ENCODE measurements around the gene ACOX1.
A peak's percentile ranks its signal among the peaks of the same experiment; 100 is the strongest.

DNA sequence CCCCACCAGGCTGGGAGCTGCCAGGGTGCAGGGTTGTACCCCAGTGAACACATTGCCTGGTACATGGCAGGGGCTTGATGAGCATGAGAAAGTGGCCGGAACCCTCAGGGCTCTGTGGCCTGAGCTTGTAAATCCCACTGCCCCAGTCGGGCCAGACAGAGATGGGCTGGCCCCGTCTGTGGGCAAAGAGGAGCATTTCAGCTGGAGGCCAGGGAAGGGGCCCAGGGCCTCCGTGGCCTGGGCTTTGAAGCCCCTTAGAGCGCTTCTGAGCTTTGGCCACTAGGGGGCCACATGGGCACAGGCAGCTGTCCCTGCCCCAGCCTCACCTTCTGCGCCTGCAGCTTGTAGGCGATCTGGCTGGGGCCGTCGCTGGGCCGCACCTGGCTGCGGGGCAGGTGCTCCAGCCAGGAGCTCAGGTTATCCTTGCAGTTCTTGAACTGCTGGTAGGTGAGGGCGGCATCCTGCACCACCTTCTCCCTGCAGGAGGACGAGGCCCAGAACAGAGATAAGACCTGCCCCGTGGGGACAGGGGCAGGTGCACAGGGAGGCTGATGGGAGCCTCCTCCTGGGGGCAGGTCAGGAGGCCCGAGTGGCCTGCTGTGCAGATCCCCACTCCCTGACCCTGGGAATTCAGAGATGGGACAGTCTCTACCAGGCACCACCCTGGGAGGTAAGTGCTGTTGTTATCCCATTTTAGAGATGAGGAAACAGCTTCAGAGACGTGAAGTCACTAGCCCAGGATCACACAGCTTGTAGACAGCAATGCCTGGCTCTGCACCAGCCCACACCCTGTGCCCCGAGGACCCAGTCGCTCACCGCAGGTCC is 35.3 kb upstream of the ACOX1 start:
- TF ChIP-seq, protein P1, sequence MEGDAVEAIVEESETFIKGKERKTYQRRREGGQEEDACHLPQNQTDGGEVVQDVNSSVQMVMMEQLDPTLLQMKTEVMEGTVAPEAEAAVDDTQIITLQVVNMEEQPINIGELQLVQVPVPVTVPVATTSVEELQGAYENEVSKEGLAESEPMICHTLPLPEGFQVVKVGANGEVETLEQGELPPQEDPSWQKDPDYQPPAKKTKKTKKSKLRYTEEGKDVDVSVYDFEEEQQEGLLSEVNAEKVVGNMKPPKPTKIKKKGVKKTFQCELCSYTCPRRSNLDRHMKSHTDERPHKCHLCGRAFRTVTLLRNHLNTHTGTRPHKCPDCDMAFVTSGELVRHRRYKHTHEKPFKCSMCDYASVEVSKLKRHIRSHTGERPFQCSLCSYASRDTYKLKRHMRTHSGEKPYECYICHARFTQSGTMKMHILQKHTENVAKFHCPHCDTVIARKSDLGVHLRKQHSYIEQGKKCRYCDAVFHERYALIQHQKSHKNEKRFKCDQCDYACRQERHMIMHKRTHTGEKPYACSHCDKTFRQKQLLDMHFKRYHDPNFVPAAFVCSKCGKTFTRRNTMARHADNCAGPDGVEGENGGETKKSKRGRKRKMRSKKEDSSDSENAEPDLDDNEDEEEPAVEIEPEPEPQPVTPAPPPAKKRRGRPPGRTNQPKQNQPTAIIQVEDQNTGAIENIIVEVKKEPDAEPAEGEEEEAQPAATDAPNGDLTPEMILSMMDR (IDR thresholded peaks at IDR 0.05): peak; percentile 74 to 93 (median 90)
- TF ChIP-seq POLR2AphosphoS5 (IDR thresholded peaks at IDR 0.05): no peak
- no peak for TF ChIP-seq POLR2A (IDR thresholded peaks at IDR 0.05)
